IMR-90 (cell line): ENCODE results near the gene MMP24. TPM values are rescaled to one million over a fixed set of nuclear protein-coding genes. Genes with fewer than 3 reads are reported as not detected.
A peak's percentile ranks its signal among the peaks of the same experiment; 100 is the strongest.

Experiments used
- ATAC-seq: fragments of 200-7000 bp; cut with Tn5 transposase; 2 replicates; pipeline ENCODE4 v1.9.1; 2020; ENCODE audit warnings: low read depth, mild to moderate bottlenecking, moderate library complexity
- BruUV-seq: library from RNA; stranded (reverse); fragments of 400-500 nt; replicated peaks from 2 replicates; lab custom pipeline; 2021; lab: Mats Ljungman, UMichigan
- CTCF ChIA-PET: fragments of 300-600 bp; formaldehyde crosslinking; extraction: SDS; loops from one replicate; lab custom pipeline; 2021; ENCODE audit warnings: antibody characterized with exemption; lab: Yijun Ruan, JAX
- POLR2A ChIA-PET: fragments of 300-600 bp; sonication (Branson Sonifier 250); formaldehyde crosslinking; loops from one replicate; lab custom pipeline; 2022; ENCODE audit warnings: antibody characterized with exemption; ENCODE audit not compliant: unreplicated experiment; lab: Charles Lee
- DNase-seq: peaks from one replicate; pipeline ENCODE4 v3.0.0; 2013
- H2AFZ ChIP-seq: replicated peaks from 2 replicates; pipeline ENCODE3; 2013; ENCODE audit warnings: low read length, mild to moderate bottlenecking; ENCODE audit not compliant: poor library complexity
- H2AK5ac ChIP-seq: 2 replicates; pipeline ENCODE4 v1.6.1; 2013; ENCODE audit warnings: low read depth, low read length, inconsistent platforms
- H2AK9ac ChIP-seq: replicated peaks from 2 replicates; pipeline ENCODE3; 2013; ENCODE audit warnings: mild to moderate bottlenecking, low read depth, low read length, moderate library complexity; ENCODE audit not compliant: poor library complexity
- H2BK120ac ChIP-seq: 2 replicates; pipeline ENCODE4 v1.6.1; 2013; ENCODE audit warnings: low read depth, low read length, inconsistent platforms
- H2BK15ac ChIP-seq: 3 replicates; pipeline ENCODE4 v1.6.1; 2013; ENCODE audit warnings: low read depth, low read length, inconsistent platforms
- H2BK20ac ChIP-seq: 2 replicates; pipeline ENCODE4 v1.6.1; 2013; ENCODE audit warnings: low read depth, mild to moderate bottlenecking, inconsistent platforms, low read length, moderate library complexity
- H2BK5ac ChIP-seq: 2 replicates; pipeline ENCODE4 v1.6.1; 2013; ENCODE audit warnings: mild to moderate bottlenecking, low read depth, low read length, inconsistent platforms; ENCODE audit not compliant: poor library complexity, severe bottlenecking
- H3K14ac ChIP-seq: replicated peaks from 2 replicates; pipeline ENCODE4 v1.6.1; 2013; ENCODE audit warnings: low read depth, low read length, inconsistent platforms
- H3K18ac ChIP-seq: 2 replicates; pipeline ENCODE4 v1.6.1; 2013; ENCODE audit warnings: low read depth, low read length, control low read depth
- H3K23ac ChIP-seq: 2 replicates; pipeline ENCODE4 v1.6.1; 2013; ENCODE audit warnings: low read depth, low read length, inconsistent platforms
- H3K27ac ChIP-seq: 2 replicates; pipeline ENCODE4 v1.5.1; 2013; ENCODE audit warnings: mild to moderate bottlenecking, control low read depth, low read length; ENCODE audit not compliant: insufficient read depth
- H3K27me3 ChIP-seq: 2 replicates; pipeline ENCODE4 v1.6.1; 2013; ENCODE audit warnings: low read length; ENCODE audit not compliant: control insufficient read depth, insufficient read depth
- H3K36me3 ChIP-seq: 2 replicates; pipeline ENCODE4 v1.6.1; 2013; ENCODE audit warnings: low read length, mixed read lengths; ENCODE audit not compliant: control insufficient read depth, insufficient read depth
- H3K4ac ChIP-seq: 2 replicates; pipeline ENCODE4 v1.6.1; 2013; ENCODE audit warnings: low read depth, low read length, inconsistent platforms
- H3K4me1 ChIP-seq: 2 replicates; pipeline ENCODE4 v1.6.1; 2013; ENCODE audit warnings: low read length, mixed read lengths; ENCODE audit not compliant: control insufficient read depth, insufficient read depth
- H3K4me2 ChIP-seq: 2 replicates; pipeline ENCODE4 v1.6.1; 2013; ENCODE audit warnings: low read depth, mild to moderate bottlenecking, control low read depth, low read length, moderate library complexity
- H3K4me3 ChIP-seq: 2 replicates; pipeline ENCODE4 v1.5.1; 2013; ENCODE audit warnings: low read depth, mild to moderate bottlenecking, control low read depth, low read length, moderate library complexity; ENCODE audit not compliant: insufficient read depth
- H3K56ac ChIP-seq: 2 replicates; pipeline ENCODE4 v1.6.1; 2013; ENCODE audit warnings: low read length, inconsistent platforms; ENCODE audit not compliant: insufficient read depth; ENCODE audit errors: extremely low read depth
- H3K79me1 ChIP-seq, 2 experiments: 2 replicates each; pipeline ENCODE4 v1.6.1; 2013; ENCODE audit warnings: low read length in 2 of 2, inconsistent platforms in 1 of 2, low read depth in 1 of 2
- H3K9ac ChIP-seq: 2 replicates; pipeline ENCODE4 v1.6.1; 2013; ENCODE audit warnings: low read depth, low read length, control low read depth
- H3K9me1 ChIP-seq: 2 replicates; pipeline ENCODE4 v1.6.1; 2013; ENCODE audit warnings: low read length, inconsistent platforms; ENCODE audit not compliant: insufficient read depth
- H3K9me3 ChIP-seq: 2 replicates; pipeline ENCODE4 v1.6.1; 2013; ENCODE audit warnings: low read length; ENCODE audit not compliant: control insufficient read depth, insufficient read depth
- H4K20me1 ChIP-seq: 2 replicates; pipeline ENCODE4 v1.6.1; 2013; ENCODE audit warnings: low read length, inconsistent platforms; ENCODE audit not compliant: insufficient read depth
- H4K5ac ChIP-seq: 2 replicates; pipeline ENCODE4 v1.6.1; 2013; ENCODE audit warnings: mild to moderate bottlenecking, low read depth, low read length, control low read depth
- H4K8ac ChIP-seq, 2 experiments: 2 replicates each; pipeline ENCODE4 v1.6.1; 2013; ENCODE audit warnings: low read depth in 2 of 2, low read length in 2 of 2, control low read depth in 1 of 2, inconsistent platforms in 1 of 2
- H4K91ac ChIP-seq: 2 replicates; pipeline ENCODE4 v1.6.1; 2013; ENCODE audit warnings: low read depth, low read length, inconsistent platforms; ENCODE audit not compliant: insufficient read depth
- MXI1 ChIP-seq: IDR thresholded peaks from 2 replicates; pipeline ENCODE4 v1.6.1; 2012; ENCODE audit warnings: low read depth, mild to moderate bottlenecking, low read length, moderate library complexity, borderline replicate concordance
- RAD21 ChIP-seq: IDR thresholded peaks from 2 replicates; pipeline ENCODE4 v1.6.1; 2012; ENCODE audit warnings: low read length, improper control_type of control experiment
- RCOR1 ChIP-seq: IDR thresholded peaks from 2 replicates; pipeline ENCODE4 v1.6.1; 2012; ENCODE audit warnings: mild to moderate bottlenecking, low read length, improper control_type of control experiment; ENCODE audit not compliant: insufficient replicate concordance
- WGBS, 2 experiments: methylation state at CpG; one replicate each; pipeline versions ENCODE4 v1.1.5 to v1.1.7; 2013; ENCODE audit warnings: missing lambda C conversion rate in 2 of 2; ENCODE audit not compliant: insufficient read length in 1 of 2; ENCODE audit errors: extremely low coverage in 2 of 2; 5-methylcytosine and 5-hydroxymethylcytosine counted together
- dilution Hi-C: fragments of 300-500 bp; cut with HindIII; formaldehyde crosslinking; loops from one replicate; pipeline ENCODE4 v1.14.3; 2018; ENCODE audit warnings: low sequenced_read_pairs; ENCODE audit not compliant: unreplicated experiment
- in situ Hi-C: fragments of 300-500 bp; cut with MboI; formaldehyde crosslinking; loops from 3 replicates; pipeline ENCODE4 v1.14.3; 2019; ENCODE audit warnings: low sequenced_read_pairs, inconsistent platforms, mixed read lengths
- intact Hi-C: fragments of 100-400 bp; cut with micrococcal nuclease; formaldehyde crosslinking; loops from 2 replicates; pipeline ENCODE4 v1.10.0; 2022
- polyA plus RNA-seq, 3 experiments: library from polyadenylated mRNA; depleted of rRNA; stranded (reverse); fragments of >200 nt; gene quantifications; 2 replicates each; pipeline ENCODE4 v1.2.3, GENCODE V29; 2012; ENCODE audit warnings: low replicate concordance in 1 of 3
- total RNA-seq: library from RNA; depleted of rRNA; stranded (reverse); fragments of >200 nt; gene quantifications from 2 replicates; pipeline ENCODE4 v1.2.3, GENCODE V29; 2012

Gene MMP24
- total and polyA plus RNA-seq, 2 of the 4 experiments (the other 2 are of a cell fraction), result 0.36 to 0.79 TPM

- H3K9me1 ChIP-seq, result peaks cover 9% of the 10 kb centered on the region
- CTCF ChIA-PET, result interaction anchor here (1.2 kb wide), 1 partner anchor 21 kb away, joined by 4 read pairs; no protein-coding TSS in a partner anchor
Observed at GRCh38 chr20:35283441-35284266, 57.2 kb downstream of the MMP24 start.

More at GRCh38 chr20:35283441-35284266, 57.2 kb downstream of the MMP24 start:
- Histone ChIP-seq H3K27ac (peak overlapping the region; percentile 91), H3K9ac (peak overlapping the region; percentile 87), H2AFZ (peak overlapping the region; percentile 97), H3K4me1 (peaks cover 5% of the 10 kb centered on the region), H2AK5ac (peak overlapping the region; percentile 90), H3K4me3 (peak overlapping the region; percentile 82), H4K20me1 (0 out of 2 replicates have a peak, but pooled peaks cover 4% of the 10 kb centered on the region), H3K14ac (peak overlapping the region; percentile 84), H3K18ac (no peak overlapping the region), H4K8ac (peak overlapping the region; percentile 93 to 95; a peak in 3 of 4 replicates), H3K27me3 (no peaks in the 10 kb centered on the region), H3K79me1 (peaks cover 6 to 64% of the 10 kb centered on the region in 2 experiments), H2AK9ac (peak overlapping the region; percentile 94), H4K91ac (peak overlapping the region; percentile 90), H3K56ac (peak overlapping the region; percentile 88), H2BK15ac (no peak overlapping the region), H2BK5ac (peak overlapping the region; percentile 69), H4K5ac (peak overlapping the region; percentile 63; the same call in 1 of the 2 replicates), H3K36me3 (peaks cover 23% of the 10 kb centered on the region), H2BK120ac (peak overlapping the region; percentile 77; the same call in 1 of the 2 replicates), H3K4ac (peak overlapping the region; percentile 95), H3K4me2 (peak overlapping the region; percentile 97), H2BK20ac (no peak overlapping the region), H3K9me3 (no peaks in the 10 kb centered on the region), H3K23ac (peak overlapping the region; percentile 93)
- intact Hi-C loops, result no loop called here
- DNase-seq (no peak), ATAC-seq (no peak; the same call in 1 of the 2 replicates)
- BruUV-seq, result TSS peak; percentile 71
- 92% methylated on average over 2 of the region's 24 CpGs; no CpG with 5 or more reads in 1 of the 2 experiments for WGBS, 2 experiments
- in situ Hi-C loops, result no loop called here
- POLR2A ChIA-PET, result interaction anchor here (0.5 to 1.9 kb wide), 8 partner anchors 8 to 1792 kb away, joined by 3 to 14 read pairs (median 4); partner anchors contain the start of gene RBM39
- dilution Hi-C loops, result no loop called here
- TF ChIP-seq RAD21 (no peak), RCOR1 (no peak), MXI1 (no peak)
